NT2/D1 (cell line): ENCODE measurements around the gene CDYL2.

Source experiments
- YY1 ChIP-seq: IDR thresholded peaks from 2 replicates; pipeline ENCODE4 v1.6.1; 2011; ENCODE audit not compliant: insufficient read length, insufficient read depth
- ZNF274 ChIP-seq: IDR thresholded peaks from 2 replicates; pipeline ENCODE4 v1.6.1; 2011; ENCODE audit warnings: mild to moderate bottlenecking, low read depth, low read length

GRCh38 chr16:80807906-80808305 is 3.5 kb upstream of the CDYL2 start:
- TF ChIP-seq YY1 = no peak
- no peak for TF ChIP-seq ZNF274
